GM19240 (cell line): Measurements from ENCODE around the gene NPDC1.
A peak's percentile ranks its signal among the peaks of the same experiment; 100 is the strongest.
"Not testable (repeated sequence)": the region's sequence is repeated elsewhere in the genome, so short reads cannot be mapped to it uniquely, and the experiment has no call there.

Source experiments
- DNase-seq: peaks from one replicate; pipeline ENCODE4 v3.0.0; 2011; ENCODE audit warnings: low spot score; ENCODE audit not compliant: insufficient read length

NPDC1 gene

GRCh38 chr9:137040568-137040967 is 5.4 kb downstream of the NPDC1 start:
- no peak for DNase-seq

GRCh38 chr9:137039611-137040366 is 6.2 kb downstream of the NPDC1 start:
- no peak for DNase-seq

- no peak for DNase-seq
Measured at GRCh38 chr9:137038916-137039315, 7.1 kb downstream of the NPDC1 start.

DNA sequence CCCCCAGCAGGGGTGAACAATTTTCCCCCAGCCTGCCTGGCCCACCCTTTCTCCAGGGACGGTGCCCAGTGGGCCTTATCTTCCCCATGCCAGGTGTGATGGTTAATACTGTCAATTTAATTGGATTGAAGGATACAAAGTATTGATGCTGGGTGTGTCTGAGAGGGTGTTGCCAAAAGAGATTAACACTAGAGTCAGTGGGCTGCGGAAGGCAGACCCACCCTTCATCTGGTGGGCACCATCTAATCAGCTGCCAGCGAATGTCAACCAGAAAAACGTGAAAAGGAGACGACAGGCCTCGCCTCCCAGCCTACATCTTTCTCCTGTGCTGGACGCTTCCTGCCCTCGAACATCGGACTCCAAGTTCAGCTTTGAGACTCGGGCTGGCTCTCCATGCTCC is 8.5 kb downstream of the NPDC1 start:
- no peak for DNase-seq

GRCh38 chr9:137037035-137037434 is 8.9 kb downstream of the NPDC1 start:
- DNase-seq = no peak

GRCh38 chr9:137035937-137036336 is 10.0 kb downstream of the NPDC1 start:
- no peak for DNase-seq

- no peak for DNase-seq
Measured at GRCh38 chr9:137035507-137035834, 10.5 kb downstream of the NPDC1 start.

GRCh38 chr9:137034709-137035506 is 11.1 kb downstream of the NPDC1 start:
- peak; percentile 99 for DNase-seq

DNA sequence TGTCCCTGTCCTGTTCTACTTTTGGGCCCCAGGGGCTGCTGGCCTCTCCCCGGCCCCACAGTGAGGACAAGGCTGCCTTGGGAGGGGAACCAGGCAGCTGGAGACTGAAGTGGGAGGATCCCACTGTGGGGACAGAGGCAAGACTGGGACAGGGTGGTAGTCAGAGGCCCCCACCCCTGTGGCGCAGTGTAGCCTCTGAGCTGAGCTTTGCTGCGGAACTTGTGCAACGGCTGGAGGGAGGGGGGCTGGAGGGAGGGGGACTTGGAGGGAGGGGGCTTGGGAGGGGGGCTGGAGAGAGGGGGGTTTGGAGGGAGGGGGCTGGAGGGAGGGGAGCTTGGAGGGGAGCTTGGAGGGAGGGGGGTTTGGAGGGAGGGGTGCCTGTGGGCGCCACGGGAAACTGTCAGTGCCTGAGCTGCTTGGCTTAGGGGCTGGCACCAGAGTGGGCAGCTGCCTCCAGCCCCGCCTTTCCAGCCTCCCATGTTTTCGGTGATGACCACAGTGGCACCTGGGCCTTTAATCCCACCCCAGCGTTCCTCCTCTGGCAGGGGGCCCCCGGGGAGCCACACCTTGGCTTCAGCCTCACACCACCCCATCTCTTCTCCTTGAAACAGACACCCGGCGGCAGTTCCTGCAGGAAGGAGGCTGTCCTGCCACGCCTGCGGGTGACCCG is 11.8 kb downstream of the NPDC1 start:
- no peak for DNase-seq

- DNase-seq = not testable (repeated sequence)
Measured at GRCh38 chr9:137033481-137033880, 12.5 kb downstream of the NPDC1 start.

GRCh38 chr9:137032858-137033257 is 13.1 kb downstream of the NPDC1 start:
- no peak for DNase-seq

DNA sequence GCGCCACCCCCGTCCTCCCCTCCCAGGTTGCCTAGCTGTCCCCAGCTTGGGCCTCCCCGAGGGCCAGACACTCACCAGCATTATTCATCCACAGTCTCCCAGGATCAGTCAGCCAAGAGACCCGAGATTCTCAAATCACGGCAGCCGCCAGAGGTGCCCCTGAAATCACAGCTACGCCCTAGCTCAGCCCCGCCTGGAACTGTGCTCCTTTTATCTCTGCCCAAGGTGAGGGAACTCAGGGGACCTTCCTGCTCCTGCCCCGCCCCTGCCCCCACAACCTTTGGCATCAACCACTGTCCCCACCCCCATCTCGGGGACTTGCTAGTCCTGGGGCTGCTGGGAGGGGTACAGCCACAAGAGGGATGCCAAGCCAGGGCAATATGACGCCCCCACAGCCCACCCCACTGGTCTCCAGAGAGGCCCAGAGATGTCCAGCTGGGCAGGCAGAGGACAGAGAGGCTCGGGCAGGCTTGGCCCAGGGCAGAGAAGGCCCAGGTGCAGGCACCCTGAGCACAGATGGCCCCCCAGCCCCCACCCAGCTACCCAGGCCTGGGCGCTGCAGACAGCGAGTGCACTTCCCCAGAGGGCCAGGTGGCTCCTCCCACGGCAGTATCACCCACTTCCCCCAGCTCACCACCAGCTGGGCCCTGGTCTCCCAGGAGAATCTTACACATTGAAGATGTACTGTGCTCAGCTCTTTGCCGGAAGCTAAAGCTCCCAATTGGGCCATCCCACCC is 13.9 kb downstream of the NPDC1 start, which contains the start of gene FUT7:
Gene FUT7, minus strand, starts transcription at position 185 of the 737 bp plus-strand sequence. Its CDS starts 97 bp downstream, at position 88.
- no peak for DNase-seq

DNA sequence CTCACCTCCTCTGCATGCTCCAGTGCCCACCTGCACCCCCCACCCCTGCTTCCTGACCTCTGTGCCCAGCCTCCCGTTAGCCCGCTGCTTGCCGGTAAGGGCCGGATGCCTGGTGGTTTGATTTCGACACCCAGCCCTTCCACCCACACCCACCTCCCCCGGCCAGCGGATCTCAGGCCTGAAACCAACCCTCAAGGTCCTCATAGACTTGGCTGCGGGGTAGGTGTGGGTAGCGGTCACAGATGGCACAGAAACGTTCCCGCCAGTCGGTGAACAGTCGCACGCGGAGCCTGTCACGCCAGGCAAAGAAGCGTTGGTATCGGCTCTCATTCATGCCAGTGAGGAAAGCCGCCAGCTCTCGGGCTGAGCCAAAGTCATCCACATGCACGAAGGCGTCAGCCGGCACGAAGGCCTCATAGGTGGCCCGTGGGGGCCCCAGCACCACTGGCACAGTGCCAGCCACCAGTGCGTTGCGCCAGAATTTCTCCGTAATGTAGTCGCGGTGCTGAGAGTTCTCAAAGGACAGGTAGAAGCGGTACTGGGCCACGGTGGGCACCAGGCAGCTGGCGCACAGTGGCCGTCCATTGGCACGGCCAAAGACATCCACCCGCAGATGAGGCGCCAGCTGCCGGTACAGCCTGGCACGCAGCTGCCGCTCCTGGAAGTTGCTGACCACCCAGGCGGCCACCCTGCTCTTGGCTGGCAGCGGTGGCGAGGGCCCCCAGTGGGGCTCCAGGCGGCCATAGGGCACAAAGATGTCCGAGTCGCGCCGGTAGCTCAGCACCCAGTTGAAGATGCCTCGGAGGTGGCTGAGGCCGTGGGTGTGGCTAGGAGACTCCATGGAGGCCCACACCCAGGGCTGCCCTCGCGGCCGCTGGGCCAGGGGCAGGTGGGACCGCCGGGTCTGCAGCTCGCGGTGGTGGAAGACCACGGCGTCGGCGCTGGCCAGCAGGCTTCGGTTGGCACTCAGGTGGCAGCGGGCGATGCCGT is 15.1 kb downstream of the NPDC1 start:
- DNase-seq = no peak

DNA sequence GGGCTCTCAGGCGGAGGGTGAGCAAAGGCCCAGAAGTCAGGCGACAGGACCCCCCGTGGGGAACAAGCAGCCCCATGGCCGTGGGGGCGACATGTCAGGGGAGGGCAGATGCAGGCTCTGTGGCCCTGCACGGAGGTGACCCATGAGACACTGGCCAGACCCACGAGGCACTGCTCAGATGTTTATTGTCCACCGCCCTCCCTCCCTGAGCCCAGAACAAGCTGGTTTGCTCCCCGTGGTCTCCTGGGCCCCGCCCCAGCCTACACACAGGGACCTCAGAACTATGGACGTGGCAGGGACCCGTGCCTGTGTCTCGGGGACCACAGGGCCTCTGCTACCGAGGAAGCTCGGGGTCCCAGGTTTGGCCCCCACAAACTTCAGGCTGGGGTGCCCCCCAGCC is 16.0 kb downstream of the NPDC1 start:
- no peak for DNase-seq

DNA sequence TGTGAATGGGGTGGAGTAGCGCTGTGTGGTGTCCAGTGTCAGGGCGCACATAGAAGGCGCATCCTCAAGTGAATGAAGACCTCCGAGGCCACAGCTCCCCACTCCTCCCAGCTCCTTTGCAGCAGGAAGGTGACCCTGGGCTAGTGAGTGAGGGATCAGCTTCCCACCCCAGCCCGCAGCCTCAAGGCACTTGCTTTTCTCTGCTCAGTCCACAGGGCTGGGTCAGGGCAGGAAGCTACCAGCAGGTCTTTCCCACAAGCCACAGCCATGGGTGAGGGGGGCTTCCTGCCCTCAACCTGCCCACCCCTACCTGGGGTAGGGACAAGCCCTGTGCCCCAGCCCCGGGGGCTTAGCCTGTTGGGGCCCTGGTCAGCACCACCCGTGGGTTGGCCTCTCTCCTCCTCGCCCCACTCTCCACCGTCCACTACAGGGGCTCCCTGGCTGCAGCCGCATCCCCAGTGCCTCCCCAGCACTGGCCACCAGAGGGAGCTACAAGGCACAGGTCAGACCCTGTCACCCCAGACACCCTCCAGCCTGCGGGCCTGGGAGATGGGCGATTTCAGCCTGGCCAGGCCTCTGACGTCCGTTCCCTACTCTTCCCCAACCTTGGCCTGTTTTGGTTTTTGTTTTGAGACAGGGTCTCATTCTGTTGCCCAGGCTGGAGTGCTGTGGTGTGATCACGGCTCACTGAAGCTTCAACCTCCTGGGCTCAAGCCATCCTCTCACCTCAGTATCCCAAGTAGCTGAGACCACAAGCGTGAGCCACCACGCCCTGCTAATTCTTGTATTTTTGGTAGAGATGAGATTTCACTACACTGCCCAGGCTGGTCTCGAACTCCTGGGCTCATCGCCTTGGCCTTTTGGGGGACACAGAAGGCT is 16.7 kb downstream of the NPDC1 start:
- DNase-seq = peak; percentile 75

GRCh38 chr9:137028263-137029057 is 17.5 kb downstream of the NPDC1 start:
- no peak for DNase-seq

DNA sequence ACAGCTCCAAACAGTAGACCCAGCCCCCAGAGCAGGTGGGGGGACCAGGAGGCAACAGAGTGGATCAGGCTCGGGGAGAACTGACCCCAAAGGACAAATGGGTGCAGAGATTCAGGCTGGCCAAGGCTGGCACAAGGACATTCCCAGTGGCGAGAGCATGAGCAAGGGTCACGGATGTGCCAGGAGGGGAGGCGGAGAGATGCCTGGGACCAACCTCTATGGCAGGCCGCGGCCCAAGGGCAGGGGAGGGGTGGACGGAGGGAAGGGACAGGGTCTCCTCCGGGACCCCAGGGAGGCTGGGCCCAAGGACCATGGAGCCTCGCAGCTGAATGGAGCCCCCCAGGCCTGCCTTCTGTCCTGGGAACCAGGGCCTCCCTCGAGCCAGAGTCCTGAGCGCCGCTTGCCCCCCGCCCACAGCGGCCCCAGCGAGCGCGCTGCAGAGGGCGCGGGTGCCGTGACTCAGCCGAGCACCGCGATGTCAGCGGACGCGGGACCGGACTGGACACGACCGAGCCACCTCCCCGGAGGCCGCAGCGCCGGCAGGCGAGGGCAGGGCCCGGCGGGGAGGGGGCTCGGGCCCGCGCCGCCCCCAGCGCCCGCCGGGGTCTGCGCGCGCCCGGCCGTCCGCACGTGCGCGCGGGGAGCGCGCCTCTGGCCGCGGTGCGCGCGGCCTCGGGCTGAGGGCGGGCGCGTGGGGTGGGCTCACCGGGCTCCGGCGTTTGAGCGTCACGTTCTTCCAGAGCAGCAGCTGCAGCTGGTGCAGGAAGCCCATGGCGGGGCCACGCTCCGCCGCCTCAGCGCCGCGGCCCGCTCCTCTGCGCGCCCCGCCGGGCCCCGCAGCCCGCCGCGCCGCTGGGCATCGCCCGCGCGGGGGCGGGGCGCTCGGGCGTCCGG is 18.4 kb downstream of the NPDC1 start, which contains the start of gene ABCA2:
Gene ABCA2, minus strand, starts transcription at position 869 of the 894 bp plus-strand sequence. Its CDS starts 97 bp downstream, at position 772.
- no peak for DNase-seq
